ENCODE measurements around the gene TMEM132E.

GRCh38 chr17:34610506-34610905 lies 31.1 kb downstream of the TMEM132E start:
- TF ChIP-seq POLR2A (IDR thresholded peaks at IDR 0.05; ENCODE audit: low read length): no peak
- no peak for TF ChIP-seq GATA1 (IDR thresholded peaks at IDR 0.05; ENCODE audit: low read depth, low read length)
